HEK293 (cell line): ENCODE measurements around the gene OSTC.
A peak's percentile ranks its signal among the peaks of the same experiment; 100 is the strongest.

Source experiments
- CTCF ChIA-PET: fragments of 350-600 bp; formaldehyde crosslinking; extraction: SDS; loops from one replicate; lab custom pipeline; 2021; ENCODE audit warnings: antibody characterized with exemption; lab: Yijun Ruan, JAX
- POLR2A ChIA-PET: fragments of 300-600 bp; formaldehyde crosslinking; extraction: SDS; loops from one replicate; lab custom pipeline; 2020; ENCODE audit warnings: antibody characterized with exemption, inconsistent platforms; lab: Yijun Ruan, JAX
- H3K27ac ChIP-seq: fragments of 200-500 bp; sonication (Bioruptor generic); 2 replicates; pipeline ENCODE4 v1.5.1; 2014; ENCODE audit warnings: low read depth, low read length, control low read depth, inconsistent platforms; ENCODE audit errors: extremely low read depth
- H3K36me3 ChIP-seq, 2 experiments: fragments of 200-500 bp in 1 of 2; sonication (Bioruptor generic) in 1 of 2; 1 replicate in 1 of 2; 2 replicates in 1 of 2; pipeline ENCODE4 v1.5.1; 2014 to 2017; ENCODE audit warnings: inconsistent platforms in 2 of 2, low read length in 2 of 2; ENCODE audit not compliant: control insufficient read depth in 2 of 2, insufficient read depth in 1 of 2
- H3K4me1 ChIP-seq: fragments of 200-500 bp; sonication (Bioruptor generic); 2 replicates; pipeline ENCODE4 v1.5.1; 2014; ENCODE audit warnings: mild to moderate bottlenecking, low read length, inconsistent platforms; ENCODE audit not compliant: control insufficient read depth, insufficient read depth
- H3K4me3 ChIP-seq: 2 replicates; pipeline ENCODE4 v1.5.1; 2011; ENCODE audit warnings: low read depth, mild to moderate bottlenecking, control low read depth, low read length, moderate library complexity
- H3K9me3 ChIP-seq: fragments of 200-500 bp; sonication (Bioruptor generic); 2 replicates; pipeline ENCODE4 v1.5.1; 2014; ENCODE audit warnings: low read depth, low read length, inconsistent platforms; ENCODE audit not compliant: control insufficient read depth, insufficient read depth
- BCL11A ChIP-seq: fragments of 450-650 bp; formaldehyde crosslinking; IDR thresholded peaks from 2 replicates; pipeline ENCODE4 v1.5.1; 2016; ENCODE audit warnings: low read depth, missing biosample characterization, missing genetic modification characterization
- BCL11B ChIP-seq: fragments of 450-650 bp; formaldehyde crosslinking; IDR thresholded peaks from 2 replicates; pipeline ENCODE4 v1.5.1; 2016; ENCODE audit warnings: low read depth, missing biosample characterization, missing genetic modification characterization
- SCRT2 ChIP-seq: fragments of 450-650 bp; formaldehyde crosslinking; IDR thresholded peaks from 2 replicates; pipeline ENCODE4 v1.5.1; 2016; ENCODE audit warnings: missing biosample characterization, missing genetic modification characterization
- SP3 ChIP-seq: fragments of 450-650 bp; formaldehyde crosslinking; IDR thresholded peaks from 2 replicates; pipeline ENCODE4 v1.5.1; 2016; ENCODE audit warnings: missing biosample characterization, missing genetic modification characterization
- SP7 ChIP-seq: fragments of 450-650 bp; formaldehyde crosslinking; IDR thresholded peaks from 2 replicates; pipeline ENCODE4 v1.5.1; 2016; ENCODE audit warnings: missing biosample characterization, missing genetic modification characterization
- ZBTB20 ChIP-seq: fragments of 450-650 bp; formaldehyde crosslinking; IDR thresholded peaks from 2 replicates; pipeline ENCODE4 v1.5.1; 2016; ENCODE audit warnings: missing biosample characterization, missing genetic modification characterization
- ZBTB48 ChIP-seq: fragments of 450-650 bp; formaldehyde crosslinking; IDR thresholded peaks from 2 replicates; pipeline ENCODE4 v1.5.1; 2016; ENCODE audit warnings: missing biosample characterization, missing genetic modification characterization
- ZNF112 ChIP-seq: fragments of 450-650 bp; formaldehyde crosslinking; IDR thresholded peaks from 2 replicates; pipeline ENCODE4 v1.5.0; 2017; ENCODE audit warnings: missing biosample characterization, missing genetic modification characterization
- ZNF174 ChIP-seq: fragments of 450-650 bp; formaldehyde crosslinking; IDR thresholded peaks from 2 replicates; pipeline ENCODE4 v1.5.0; 2017; ENCODE audit warnings: missing biosample characterization, mild to moderate bottlenecking, missing genetic modification characterization
- ZNF48 ChIP-seq: fragments of 450-650 bp; formaldehyde crosslinking; IDR thresholded peaks from 2 replicates; pipeline ENCODE4 v1.5.1; 2016; ENCODE audit warnings: missing biosample characterization, missing genetic modification characterization
- ZNF501 ChIP-seq: fragments of 450-650 bp; formaldehyde crosslinking; IDR thresholded peaks from 2 replicates; pipeline ENCODE4 v1.5.1; 2016; ENCODE audit warnings: missing biosample characterization, missing genetic modification characterization
- ZNF560 ChIP-seq: fragments of 450-650 bp; formaldehyde crosslinking; IDR thresholded peaks from 2 replicates; pipeline ENCODE4 v1.5.1; 2017; ENCODE audit warnings: missing biosample characterization, missing genetic modification characterization, borderline replicate concordance
- ZNF626 ChIP-seq: fragments of 450-650 bp; sonication (Bioruptor Pico); formaldehyde crosslinking; IDR thresholded peaks from 2 replicates; pipeline ENCODE4 v1.5.1; 2018; ENCODE audit warnings: missing biosample characterization, missing genetic modification characterization, inconsistent platforms
- ZNF658 ChIP-seq: fragments of 450-650 bp; formaldehyde crosslinking; IDR thresholded peaks from 2 replicates; pipeline ENCODE4; 2016; ENCODE audit warnings: missing biosample characterization, missing genetic modification characterization
- ZNF677 ChIP-seq: fragments of 450-650 bp; IDR thresholded peaks from 2 replicates; pipeline ENCODE4 v1.5.0; 2018; ENCODE audit warnings: missing biosample characterization, mild to moderate bottlenecking, missing genetic modification characterization, moderate library complexity
- ZNF777 ChIP-seq: fragments of 450-650 bp; formaldehyde crosslinking; IDR thresholded peaks from 2 replicates; pipeline ENCODE4 v1.5.1; 2017; ENCODE audit warnings: missing biosample characterization, missing genetic modification characterization, borderline replicate concordance
- ZSCAN23 ChIP-seq: fragments of 450-650 bp; formaldehyde crosslinking; IDR thresholded peaks from 2 replicates; pipeline ENCODE4 v1.5.1; 2016; ENCODE audit warnings: missing biosample characterization, missing genetic modification characterization
- TF ChIP-seq, protein P1 (sequence below): fragments of 450-650 bp; formaldehyde crosslinking; IDR thresholded peaks from 2 replicates; pipeline ENCODE4 v1.5.1; 2016; ENCODE audit warnings: missing biosample characterization, missing genetic modification characterization
- TF ChIP-seq, protein P2 (sequence below): fragments of 450-650 bp; formaldehyde crosslinking; IDR thresholded peaks from 2 replicates; pipeline ENCODE4 v1.5.1; 2017; ENCODE audit warnings: missing biosample characterization, missing genetic modification characterization
- TF ChIP-seq, protein P3 (sequence below): fragments of 450-650 bp; formaldehyde crosslinking; IDR thresholded peaks from 2 replicates; pipeline ENCODE4 v1.5.1; 2017; ENCODE audit warnings: missing biosample characterization, missing genetic modification characterization
- TF ChIP-seq, protein P4 (sequence below): fragments of 450-650 bp; formaldehyde crosslinking; IDR thresholded peaks from 2 replicates; pipeline ENCODE4 v1.5.1; 2016; ENCODE audit warnings: missing biosample characterization, missing genetic modification characterization
- TF ChIP-seq, protein P5 (sequence below): fragments of 450-650 bp; formaldehyde crosslinking; IDR thresholded peaks from 2 replicates; pipeline ENCODE4 v1.5.1; 2016; ENCODE audit warnings: missing biosample characterization, missing genetic modification characterization, borderline replicate concordance

The OSTC gene

DNA sequence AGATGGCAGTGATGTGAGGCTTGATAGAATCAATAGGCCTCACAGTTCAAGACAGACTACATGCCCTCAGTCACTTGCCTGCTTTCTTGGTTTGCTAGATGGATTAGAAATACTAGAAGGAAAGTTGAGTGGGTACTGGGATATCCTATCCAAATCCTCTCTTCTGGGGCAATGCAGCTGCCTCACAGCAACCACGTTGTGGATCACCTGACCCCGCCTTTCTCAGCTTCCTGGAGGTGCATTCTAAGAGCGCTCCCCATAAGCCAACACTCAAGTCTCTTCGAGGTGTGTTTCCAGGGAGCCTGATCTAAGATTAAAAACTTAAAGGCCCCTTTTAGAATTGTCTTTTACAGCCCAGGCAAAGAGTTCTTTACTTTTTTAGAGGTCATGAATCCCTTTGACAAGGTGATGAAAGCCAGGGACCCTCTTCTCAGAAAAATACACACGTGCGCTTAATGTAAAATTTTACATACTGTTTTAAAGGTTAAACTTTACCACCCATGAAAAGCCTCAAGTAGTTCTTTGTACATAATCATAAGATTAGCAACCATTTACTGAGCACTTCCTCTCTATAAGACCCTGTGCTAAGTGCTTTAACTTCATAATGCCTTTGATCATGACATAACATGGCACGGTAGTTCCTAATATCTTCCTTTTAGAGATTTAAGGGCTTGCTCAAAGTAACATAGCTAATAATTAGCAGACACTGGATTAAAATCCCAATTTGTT lies 30.9 kb upstream of the OSTC start:
- Histone ChIP-seq H3K9me3 (no peaks in the 10 kb centered on the region), H3K4me3 (no peak overlapping the region), H3K36me3 (peaks cover 9 to 38% of the 10 kb centered on the region in 2 experiments), H3K27ac (no peak overlapping the region), H3K4me1 (no peaks in the 10 kb centered on the region)
- no peak for TF ChIP-seq BCL11B
- TF ChIP-seq ZBTB48: no peak
- TF ChIP-seq ZSCAN23 (tag by site-specific recombination): no peak
- TF ChIP-seq ZNF560 (tag by site-specific recombination): no peak
- TF ChIP-seq, protein P1, sequence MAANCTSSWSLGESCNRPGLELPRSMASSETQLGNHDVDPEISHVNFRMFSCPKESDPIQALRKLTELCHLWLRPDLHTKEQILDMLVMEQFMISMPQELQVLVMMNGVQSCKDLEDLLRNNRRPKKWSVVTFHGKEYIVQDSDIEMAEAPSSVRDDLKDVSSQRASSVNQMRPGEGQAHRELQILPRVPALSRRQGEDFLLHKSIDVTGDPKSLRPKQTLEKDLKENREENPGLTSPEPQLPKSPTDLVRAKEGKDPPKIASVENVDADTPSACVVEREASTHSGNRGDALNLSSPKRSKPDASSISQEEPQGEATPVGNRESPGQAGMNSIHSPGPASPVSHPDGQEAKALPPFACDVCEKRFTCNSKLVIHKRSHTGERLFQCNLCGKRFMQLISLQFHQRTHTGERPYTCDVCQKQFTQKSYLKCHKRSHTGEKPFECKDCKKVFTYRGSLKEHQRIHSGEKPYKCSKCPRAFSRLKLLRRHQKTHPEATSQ: no peak
- no peak for TF ChIP-seq ZNF48 (tag by site-specific recombination)
- TF ChIP-seq ZNF112 (tag by site-specific recombination): no peak
- no peak for TF ChIP-seq SP3 (tag by site-specific recombination)
- TF ChIP-seq, protein P2, sequence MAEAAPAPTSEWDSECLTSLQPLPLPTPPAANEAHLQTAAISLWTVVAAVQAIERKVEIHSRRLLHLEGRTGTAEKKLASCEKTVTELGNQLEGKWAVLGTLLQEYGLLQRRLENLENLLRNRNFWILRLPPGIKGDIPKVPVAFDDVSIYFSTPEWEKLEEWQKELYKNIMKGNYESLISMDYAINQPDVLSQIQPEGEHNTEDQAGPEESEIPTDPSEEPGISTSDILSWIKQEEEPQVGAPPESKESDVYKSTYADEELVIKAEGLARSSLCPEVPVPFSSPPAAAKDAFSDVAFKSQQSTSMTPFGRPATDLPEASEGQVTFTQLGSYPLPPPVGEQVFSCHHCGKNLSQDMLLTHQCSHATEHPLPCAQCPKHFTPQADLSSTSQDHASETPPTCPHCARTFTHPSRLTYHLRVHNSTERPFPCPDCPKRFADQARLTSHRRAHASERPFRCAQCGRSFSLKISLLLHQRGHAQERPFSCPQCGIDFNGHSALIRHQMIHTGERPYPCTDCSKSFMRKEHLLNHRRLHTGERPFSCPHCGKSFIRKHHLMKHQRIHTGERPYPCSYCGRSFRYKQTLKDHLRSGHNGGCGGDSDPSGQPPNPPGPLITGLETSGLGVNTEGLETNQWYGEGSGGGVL (tag by site-specific recombination): no peak
- CTCF ChIA-PET: no interaction called here
- POLR2A ChIA-PET: interaction anchor here (0.8 to 2.0 kb wide), 4 partner anchors 11 to 32 kb away, joined by 3 to 7 read pairs (median 5); no protein-coding TSS in a partner anchor

DNA sequence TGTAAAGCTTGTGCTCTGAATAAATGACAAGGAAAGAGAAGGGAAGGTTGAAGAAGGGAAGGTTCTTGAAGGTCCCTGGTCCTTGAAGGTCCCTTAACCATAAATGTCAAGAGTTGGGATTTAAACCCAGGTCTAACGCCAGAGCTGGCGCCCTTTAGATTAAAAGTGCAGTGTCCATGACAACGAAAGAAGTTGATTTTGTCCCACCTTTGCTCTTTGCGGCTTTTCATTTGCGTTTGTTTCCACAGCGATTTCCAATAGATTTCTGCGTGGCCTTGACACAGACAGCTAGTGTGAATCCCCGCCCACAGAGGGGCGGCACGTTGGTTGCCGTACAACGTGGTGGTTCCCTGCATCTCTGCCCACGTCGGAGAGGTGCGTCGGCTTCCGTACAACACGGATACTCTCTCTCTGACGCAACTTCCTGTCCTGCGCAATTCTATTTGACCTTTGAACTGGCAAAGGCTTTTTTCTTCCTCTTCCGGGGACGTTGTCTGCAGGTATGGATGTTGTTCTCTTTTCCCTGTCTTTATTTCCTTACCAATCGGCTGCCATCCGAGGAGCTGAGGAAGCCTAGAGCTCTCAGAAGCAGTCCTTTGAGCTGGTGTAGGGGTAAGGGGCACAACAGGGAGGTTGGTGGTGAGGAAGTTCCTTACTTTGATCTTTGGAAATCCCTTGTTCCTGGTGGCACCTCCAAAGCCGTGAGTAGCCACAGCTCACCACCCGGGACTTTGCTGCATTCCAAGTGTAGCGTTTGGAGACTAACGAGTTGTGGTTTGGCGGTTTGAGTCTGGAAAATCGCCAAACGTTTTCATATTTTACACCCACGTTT lies 30.1 kb upstream of the OSTC start, which contains the start of gene RPL34:
Gene RPL34 (plus strand): TSS at position 476 of the 832 bp plus-strand sequence. CDS start 1,384 bp downstream, outside the sequence.
- Histone ChIP-seq H3K4me3 (peak within 1 kb of the TSS; percentile 84), H3K9me3 (no peaks in the 10 kb centered on the region), H3K27ac (peak within 1 kb of the TSS; percentile 90), H3K4me1 (no peaks in the 10 kb centered on the region), H3K36me3 (peaks cover 17 to 46% of the 10 kb centered on the region in 2 experiments)
- ChIA-PET CTCF (no interaction called here), POLR2A (interaction anchor here (0.8 to 2.0 kb wide), 5 partner anchors 10 to 31 kb away, joined by 3 to 7 read pairs (median 4); partner anchors contain the start of gene OSTC)
- peak; percentile 66 for TF ChIP-seq ZNF501 (tag by site-specific recombination)
- TF ChIP-seq, protein P3, sequence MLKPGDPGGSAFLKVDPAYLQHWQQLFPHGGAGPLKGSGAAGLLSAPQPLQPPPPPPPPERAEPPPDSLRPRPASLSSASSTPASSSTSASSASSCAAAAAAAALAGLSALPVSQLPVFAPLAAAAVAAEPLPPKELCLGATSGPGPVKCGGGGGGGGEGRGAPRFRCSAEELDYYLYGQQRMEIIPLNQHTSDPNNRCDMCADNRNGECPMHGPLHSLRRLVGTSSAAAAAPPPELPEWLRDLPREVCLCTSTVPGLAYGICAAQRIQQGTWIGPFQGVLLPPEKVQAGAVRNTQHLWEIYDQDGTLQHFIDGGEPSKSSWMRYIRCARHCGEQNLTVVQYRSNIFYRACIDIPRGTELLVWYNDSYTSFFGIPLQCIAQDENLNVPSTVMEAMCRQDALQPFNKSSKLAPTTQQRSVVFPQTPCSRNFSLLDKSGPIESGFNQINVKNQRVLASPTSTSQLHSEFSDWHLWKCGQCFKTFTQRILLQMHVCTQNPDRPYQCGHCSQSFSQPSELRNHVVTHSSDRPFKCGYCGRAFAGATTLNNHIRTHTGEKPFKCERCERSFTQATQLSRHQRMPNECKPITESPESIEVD (tag by site-specific recombination): no peak
- TF ChIP-seq ZNF174: no peak
- no peak for TF ChIP-seq ZBTB20 (tag by site-specific recombination)
- TF ChIP-seq ZNF677 (tag by site-specific recombination): no peak
- TF ChIP-seq BCL11A (tag by site-specific recombination): no peak
- TF ChIP-seq SCRT2 (tag by site-specific recombination): no peak
- TF ChIP-seq SP7: peak; percentile 44; the same call in 1 of the 2 replicates
- no peak for TF ChIP-seq ZNF777 (tag by site-specific recombination)
- TF ChIP-seq ZNF658: no peak
- no peak for TF ChIP-seq ZNF626 (tag by site-specific recombination)
- TF ChIP-seq, protein P4, sequence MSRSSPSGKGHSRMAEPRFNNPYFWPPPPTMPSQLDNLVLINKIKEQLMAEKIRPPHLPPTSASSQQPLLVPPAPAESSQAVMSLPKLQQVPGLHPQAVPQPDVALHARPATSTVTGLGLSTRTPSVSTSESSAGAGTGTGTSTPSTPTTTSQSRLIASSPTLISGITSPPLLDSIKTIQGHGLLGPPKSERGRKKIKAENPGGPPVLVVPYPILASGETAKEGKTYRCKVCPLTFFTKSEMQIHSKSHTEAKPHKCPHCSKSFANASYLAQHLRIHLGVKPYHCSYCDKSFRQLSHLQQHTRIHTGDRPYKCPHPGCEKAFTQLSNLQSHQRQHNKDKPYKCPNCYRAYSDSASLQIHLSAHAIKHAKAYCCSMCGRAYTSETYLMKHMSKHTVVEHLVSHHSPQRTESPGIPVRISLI (tag by site-specific recombination): peak; percentile 97
- TF ChIP-seq, protein P5, sequence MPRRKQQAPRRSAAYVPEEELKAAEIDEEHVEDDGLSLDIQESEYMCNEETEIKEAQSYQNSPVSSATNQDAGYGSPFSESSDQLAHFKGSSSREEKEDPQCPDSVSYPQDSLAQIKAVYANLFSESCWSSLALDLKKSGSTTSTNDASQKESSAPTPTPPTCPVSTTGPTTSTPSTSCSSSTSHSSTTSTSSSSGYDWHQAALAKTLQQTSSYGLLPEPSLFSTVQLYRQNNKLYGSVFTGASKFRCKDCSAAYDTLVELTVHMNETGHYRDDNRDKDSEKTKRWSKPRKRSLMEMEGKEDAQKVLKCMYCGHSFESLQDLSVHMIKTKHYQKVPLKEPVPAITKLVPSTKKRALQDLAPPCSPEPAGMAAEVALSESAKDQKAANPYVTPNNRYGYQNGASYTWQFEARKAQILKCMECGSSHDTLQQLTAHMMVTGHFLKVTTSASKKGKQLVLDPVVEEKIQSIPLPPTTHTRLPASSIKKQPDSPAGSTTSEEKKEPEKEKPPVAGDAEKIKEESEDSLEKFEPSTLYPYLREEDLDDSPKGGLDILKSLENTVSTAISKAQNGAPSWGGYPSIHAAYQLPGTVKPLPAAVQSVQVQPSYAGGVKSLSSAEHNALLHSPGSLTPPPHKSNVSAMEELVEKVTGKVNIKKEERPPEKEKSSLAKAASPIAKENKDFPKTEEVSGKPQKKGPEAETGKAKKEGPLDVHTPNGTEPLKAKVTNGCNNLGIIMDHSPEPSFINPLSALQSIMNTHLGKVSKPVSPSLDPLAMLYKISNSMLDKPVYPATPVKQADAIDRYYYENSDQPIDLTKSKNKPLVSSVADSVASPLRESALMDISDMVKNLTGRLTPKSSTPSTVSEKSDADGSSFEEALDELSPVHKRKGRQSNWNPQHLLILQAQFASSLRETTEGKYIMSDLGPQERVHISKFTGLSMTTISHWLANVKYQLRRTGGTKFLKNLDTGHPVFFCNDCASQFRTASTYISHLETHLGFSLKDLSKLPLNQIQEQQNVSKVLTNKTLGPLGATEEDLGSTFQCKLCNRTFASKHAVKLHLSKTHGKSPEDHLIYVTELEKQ (tag by site-specific recombination): no peak
